ENCODE data around the gene TRAPPC12. TPM values are rescaled to one million over a fixed set of nuclear protein-coding genes. Genes with fewer than 3 reads are reported as not detected.

The TRAPPC12 gene
- total RNA-seq, 6 donors from 2014 or later: 68.1 to 307 (median 91.5) TPM

DNA sequence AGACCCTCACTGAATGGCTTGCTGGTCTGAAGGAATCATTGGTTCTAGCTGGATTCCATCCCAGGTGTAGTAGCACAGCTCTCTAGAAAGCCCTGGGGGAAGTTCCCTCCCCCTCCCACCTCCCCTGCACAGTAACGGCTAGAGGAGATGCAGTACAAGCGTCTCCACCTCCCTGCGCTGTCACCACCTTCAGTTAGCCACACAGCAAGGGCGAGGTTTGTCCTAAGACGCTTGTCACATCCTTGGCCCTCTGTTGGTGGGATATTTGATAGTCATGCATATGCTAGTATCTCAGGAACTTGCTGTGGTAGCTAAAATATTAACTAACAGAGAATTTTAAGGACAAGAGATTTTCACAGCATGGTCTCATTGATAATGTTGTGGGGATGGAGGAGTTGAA is 19.4 kb downstream of the TRAPPC12 start:
- H3K4me1 ChIP-seq: peaks cover 0 to 4% (median 0%) of the 10 kb centered on the region in 4 donors
- WGBS, 2 donors: 86 to 92% methylated on average over 5 of the region's 5 CpGs
- no peak overlapping the region for H3K27ac ChIP-seq
- H3K36me3 ChIP-seq: peaks cover 7 to 61% (median 33%) of the 10 kb centered on the region in 4 donors
- no peaks in the 10 kb centered on the region for H3K27me3 ChIP-seq
- DNase-seq (no peak), ATAC-seq (ENCODE audit: low FRiP score in 2 of 2) (no peak)
- peaks cover 12 to 22% (median 17%) of the 10 kb centered on the region in 4 donors for H3K9me3 ChIP-seq
- no peak overlapping the region for H3K4me3 ChIP-seq
- TF ChIP-seq, protein P1, sequence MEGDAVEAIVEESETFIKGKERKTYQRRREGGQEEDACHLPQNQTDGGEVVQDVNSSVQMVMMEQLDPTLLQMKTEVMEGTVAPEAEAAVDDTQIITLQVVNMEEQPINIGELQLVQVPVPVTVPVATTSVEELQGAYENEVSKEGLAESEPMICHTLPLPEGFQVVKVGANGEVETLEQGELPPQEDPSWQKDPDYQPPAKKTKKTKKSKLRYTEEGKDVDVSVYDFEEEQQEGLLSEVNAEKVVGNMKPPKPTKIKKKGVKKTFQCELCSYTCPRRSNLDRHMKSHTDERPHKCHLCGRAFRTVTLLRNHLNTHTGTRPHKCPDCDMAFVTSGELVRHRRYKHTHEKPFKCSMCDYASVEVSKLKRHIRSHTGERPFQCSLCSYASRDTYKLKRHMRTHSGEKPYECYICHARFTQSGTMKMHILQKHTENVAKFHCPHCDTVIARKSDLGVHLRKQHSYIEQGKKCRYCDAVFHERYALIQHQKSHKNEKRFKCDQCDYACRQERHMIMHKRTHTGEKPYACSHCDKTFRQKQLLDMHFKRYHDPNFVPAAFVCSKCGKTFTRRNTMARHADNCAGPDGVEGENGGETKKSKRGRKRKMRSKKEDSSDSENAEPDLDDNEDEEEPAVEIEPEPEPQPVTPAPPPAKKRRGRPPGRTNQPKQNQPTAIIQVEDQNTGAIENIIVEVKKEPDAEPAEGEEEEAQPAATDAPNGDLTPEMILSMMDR (IDR thresholded peaks at IDR 0.05): no peak

DNA sequence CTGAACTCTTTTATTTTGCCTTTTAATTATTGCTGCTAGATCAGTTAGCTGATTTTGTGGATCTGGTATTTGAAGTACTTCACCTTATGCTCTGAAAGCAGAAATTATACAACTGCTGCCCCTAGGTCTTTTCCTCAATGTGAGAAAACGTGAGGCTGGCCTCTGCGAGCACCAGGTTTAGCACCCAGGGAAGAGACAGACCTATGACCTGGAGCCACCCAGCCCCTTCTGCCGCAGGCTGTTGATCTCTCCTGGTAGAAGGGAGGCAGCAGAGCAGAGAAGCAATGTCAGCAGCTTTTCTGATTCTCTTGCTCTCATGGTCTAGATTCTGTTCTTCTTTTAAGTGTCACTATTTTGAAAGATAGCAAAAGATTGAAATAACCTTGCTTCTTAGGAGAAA is 19.9 kb downstream of the TRAPPC12 start:
- Histone ChIP-seq H3K27ac (no peak overlapping the region), H3K27me3 (no peaks in the 10 kb centered on the region), H3K4me3 (no peak overlapping the region), H3K9me3 (peaks cover 12 to 22% (median 17%) of the 10 kb centered on the region in 4 donors), H3K36me3 (peaks cover 7 to 58% (median 32%) of the 10 kb centered on the region in 4 donors), H3K4me1 (peaks cover 0 to 4% (median 0%) of the 10 kb centered on the region in 4 donors)
- DNase-seq (no peak), ATAC-seq (ENCODE audit: low FRiP score in 2 of 2) (no peak)
- no peak for TF ChIP-seq EP300 (IDR thresholded peaks at IDR 0.05)
- TF ChIP-seq, protein P1 (IDR thresholded peaks at IDR 0.05): no peak
- TF ChIP-seq POLR2AphosphoS5 (IDR thresholded peaks at IDR 0.05): no peak
- 56 to 92% methylated on average over 3 of the region's 3 CpGs for WGBS, 2 donors

DNA sequence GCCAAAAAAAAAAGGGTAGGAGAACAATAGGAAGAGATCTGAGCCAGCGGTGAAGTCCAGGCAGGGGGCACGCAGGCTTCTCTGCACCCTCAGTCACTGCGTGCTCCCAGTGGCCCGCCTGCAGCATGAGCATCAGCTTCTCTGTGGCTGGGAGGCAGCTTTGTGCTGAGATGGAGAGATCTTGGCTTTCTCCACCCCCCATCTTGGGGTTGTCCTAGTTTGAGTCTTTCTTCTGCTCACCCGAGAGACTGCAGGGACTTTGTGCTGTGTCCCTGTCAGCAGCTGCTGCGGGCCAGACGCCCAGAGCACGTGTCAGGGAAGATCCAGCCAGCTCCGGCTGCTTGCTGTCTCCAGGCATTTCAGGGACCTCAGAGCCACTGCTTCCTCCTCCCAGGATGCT is 20.3 kb downstream of the TRAPPC12 start:
- H3K36me3 ChIP-seq: peaks cover 7 to 57% (median 32%) of the 10 kb centered on the region in 4 donors
- DNase-seq: peak in 1 of 2 donors; percentile 70

DNA sequence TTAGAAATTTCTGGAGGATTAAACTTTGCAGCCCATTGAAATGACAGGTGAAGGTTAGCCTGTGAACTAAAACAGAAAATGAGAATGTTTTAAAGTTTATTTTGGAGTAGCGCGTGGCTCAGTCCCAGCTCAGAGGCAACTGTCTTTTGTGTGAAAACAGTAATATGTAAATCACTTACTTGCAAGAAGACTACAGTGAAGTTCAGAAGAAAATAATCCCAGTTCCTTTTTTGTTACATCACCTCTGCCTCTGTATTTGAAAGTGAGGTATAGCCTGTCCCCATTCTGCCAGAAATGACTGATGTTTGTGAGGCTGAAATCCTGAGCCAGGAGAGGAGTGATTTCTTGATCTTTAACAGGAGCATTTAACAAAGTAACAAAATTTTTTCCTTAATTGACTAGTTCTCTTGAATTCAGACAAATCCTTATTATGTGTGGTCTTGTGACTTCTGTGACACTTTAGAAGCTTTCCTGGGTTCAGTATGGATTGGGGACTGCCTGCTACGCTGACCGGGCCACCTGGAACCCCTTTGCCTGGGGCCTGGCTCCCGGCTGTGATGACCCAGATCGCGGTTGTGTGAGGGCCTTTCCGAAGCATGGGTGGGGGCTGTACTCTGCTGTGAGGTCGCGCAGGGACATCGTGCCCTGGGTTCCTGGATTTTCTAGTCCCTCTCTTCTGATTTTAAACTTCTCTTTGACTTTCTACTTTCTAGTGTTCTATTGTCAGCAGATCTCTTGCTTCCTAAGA is 24.3 kb downstream of the TRAPPC12 start:
- Histone ChIP-seq H3K36me3 (peaks cover 7 to 41% (median 26%) of the 10 kb centered on the region in 4 donors), H3K9me3 (no peaks in the 10 kb centered on the region), H3K27me3 (no peaks in the 10 kb centered on the region), H3K4me3 (no peak overlapping the region), H3K4me1 (peaks cover 0 to 9% (median 3%) of the 10 kb centered on the region in 4 donors), H3K27ac (no peak overlapping the region)
- DNase-seq (no peak), ATAC-seq (ENCODE audit: low FRiP score in 2 of 2) (no peak)
- TF ChIP-seq POLR2AphosphoS5 (IDR thresholded peaks at IDR 0.05) (no peak), POLR2A (IDR thresholded peaks at IDR 0.05) (no peak), EP300 (IDR thresholded peaks at IDR 0.05) (no peak)
- TF ChIP-seq, protein P1 (IDR thresholded peaks at IDR 0.05): no peak
- 88 to 91% methylated on average over 11 of the region's 11 CpGs for WGBS, 2 donors

More for the DNA sequence above, 20.3 kb downstream of the TRAPPC12 start:
- Histone ChIP-seq H3K9me3 (peaks cover 12 to 22% (median 17%) of the 10 kb centered on the region in 4 donors), H3K4me1 (peaks cover 0 to 4% (median 0%) of the 10 kb centered on the region in 4 donors), H3K27me3 (no peaks in the 10 kb centered on the region), H3K27ac (no peak overlapping the region), H3K4me3 (no peak overlapping the region)
- ATAC-seq (ENCODE audit: low FRiP score in 2 of 2): no peak
- TF ChIP-seq EP300 (IDR thresholded peaks at IDR 0.05) (no peak), POLR2A (IDR thresholded peaks at IDR 0.05) (no peak), POLR2AphosphoS5 (IDR thresholded peaks at IDR 0.05) (no peak)
- TF ChIP-seq, protein P1 (IDR thresholded peaks at IDR 0.05): no peak
- 61 to 74% methylated on average over 6 to 9 of the region's 9 CpGs for WGBS, 2 donors
